NOMO-1 (cell line): Measurements from ENCODE around the gene FBXW12.
A peak's percentile ranks its signal among the peaks of the same experiment; 100 is the strongest.
"Not testable (repeated sequence)": the region's sequence is repeated elsewhere in the genome, so short reads cannot be mapped to it uniquely, and the experiment has no call there.

Experiments used
- DNase-seq, 2 experiments: peaks; one replicate each; lab custom pipeline; 2025; ENCODE audit not compliant: unreplicated experiment in 2 of 2; lab: John Stamatoyannopoulos, UW

Gene FBXW12, protein sequence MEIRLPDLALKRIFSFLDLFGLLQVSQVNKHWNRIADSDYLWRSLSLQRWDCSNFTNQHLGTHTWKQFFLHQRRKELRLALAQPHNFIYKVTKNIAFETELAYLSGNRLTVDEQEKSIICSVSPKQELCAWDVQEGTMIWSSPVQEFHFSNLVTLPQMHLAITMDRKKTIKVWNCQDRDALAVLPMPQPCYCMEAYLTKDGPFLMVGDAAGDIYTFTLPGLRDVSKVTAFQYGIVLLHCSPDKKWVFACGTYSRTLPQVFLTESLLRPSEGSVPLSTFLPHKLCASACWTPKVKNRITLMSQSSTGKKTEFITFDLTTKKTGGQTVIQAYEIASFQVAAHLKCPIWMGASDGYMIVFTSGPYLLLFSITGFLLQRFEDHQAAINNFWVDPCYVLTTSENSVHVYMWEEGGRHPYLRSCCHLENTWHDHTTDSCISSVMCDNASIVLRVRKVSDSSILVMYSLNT

DNA sequence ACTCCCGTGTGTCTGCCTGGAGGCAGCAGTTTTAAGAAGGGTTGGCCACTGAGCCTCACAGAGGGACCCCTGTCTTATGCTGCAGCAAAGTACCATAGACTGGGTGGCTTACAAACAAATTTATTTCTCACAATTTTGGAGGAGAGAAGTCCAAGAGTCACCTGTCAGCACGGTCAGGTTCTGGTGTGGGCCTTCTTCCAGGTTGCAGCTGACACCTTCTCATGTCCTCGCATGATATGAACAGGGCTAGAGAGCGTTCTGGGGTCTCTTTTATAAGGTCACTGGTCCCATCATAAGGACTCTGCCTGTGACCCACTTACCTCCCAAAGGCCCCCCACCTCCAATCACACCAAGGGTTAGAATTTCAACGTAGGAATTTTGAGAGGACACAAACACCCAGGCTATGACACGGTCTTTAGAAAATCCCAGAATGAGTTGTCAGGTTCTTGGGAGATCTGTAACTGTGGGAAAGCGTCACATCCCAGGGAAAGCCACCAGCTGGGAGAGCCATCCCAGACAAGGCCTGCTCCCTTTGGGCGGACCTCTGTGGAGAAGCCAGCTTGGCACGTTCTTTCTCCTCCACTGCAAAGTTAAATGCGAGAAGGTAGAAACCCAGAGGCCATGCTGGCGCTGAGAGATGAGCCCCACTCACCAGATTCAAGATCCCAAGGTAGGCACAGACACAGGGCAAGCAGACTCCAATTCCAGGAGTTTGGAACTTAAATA is at the start of gene FBXW12:
Gene FBXW12 (plus strand): TSS at position 569 of the 726 bp plus-strand sequence. CDS start 549 bp downstream, outside the sequence.
- no peak for DNase-seq

DNA sequence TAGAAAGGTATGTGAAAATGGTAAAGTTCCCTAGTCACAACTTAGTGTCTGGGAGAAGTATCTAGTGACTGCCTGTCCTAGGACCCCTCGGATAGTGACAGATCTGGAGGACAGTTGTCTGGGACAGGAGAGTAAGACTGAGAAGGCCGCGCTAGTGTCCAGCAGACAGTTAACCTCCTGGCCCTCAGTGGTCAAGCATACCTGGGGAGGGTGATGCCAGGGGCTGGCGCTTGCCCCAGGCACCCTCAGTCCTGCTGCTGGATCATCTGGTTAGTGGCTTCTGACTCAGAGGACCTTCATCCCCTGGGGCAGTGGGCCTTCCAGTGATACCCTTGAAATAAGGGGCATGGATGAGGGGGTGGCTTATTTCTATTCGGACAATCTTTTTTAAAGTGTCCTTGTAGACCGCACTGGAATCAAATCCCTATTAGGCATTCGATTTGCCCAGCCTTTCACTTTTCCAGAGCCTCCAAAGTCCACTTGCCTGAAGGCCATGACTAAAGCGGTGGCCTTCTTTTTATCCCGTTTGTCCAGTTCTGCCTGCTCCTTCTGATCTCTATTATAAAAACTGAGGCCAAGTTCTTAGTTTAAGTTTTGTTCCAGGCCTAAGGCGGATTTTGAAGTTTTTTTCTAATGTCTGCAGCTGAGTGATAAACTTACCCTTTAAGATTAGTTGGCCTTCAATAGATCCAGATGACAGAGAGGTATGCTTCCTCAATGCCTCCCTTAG is 40.1 kb upstream of the FBXW12 start:
- not testable (repeated sequence) for DNase-seq

DNA sequence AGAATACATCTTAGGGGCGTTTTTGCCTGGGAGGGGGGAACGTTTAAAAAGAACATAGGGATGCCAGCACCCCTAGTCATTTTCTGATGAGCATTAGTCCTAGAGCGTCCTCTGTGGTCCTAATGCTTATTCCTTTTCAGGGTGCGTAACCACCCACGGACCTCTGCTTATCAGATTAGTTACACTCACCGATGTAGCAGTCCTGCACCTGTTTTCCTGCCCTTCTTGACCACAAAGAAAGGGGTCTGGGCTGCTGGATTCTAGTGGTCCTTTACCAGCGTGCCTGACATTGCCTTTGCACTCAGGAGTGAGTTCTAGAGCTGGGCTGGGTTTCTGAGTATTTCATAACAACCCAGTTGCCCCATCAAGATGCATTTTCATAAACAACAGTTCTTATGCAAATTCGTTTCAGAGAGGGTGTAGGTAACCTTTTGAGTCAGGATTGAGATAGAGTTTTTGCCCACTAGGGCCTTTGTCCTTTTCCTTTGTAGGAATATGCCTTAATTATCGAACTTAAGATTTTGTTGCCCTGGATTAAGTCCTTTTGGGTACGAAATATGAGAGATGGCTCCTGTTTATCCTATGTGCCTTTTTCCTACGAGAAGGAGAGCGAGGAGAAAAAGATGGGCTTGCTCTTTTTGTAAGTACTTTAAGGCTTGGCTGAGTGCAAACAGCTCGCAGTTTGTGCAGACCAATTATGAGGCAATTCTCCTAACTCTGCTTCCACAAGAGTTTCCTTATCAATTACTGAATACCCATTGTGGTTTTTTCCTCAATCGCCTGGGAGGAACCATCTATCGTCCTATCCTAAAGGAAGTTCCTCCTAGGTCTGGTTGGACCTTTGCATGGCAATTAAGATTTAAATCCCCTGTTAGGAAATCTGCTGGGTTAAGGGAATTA is 38.4 kb upstream of the FBXW12 start, which contains the start of gene SPINK8:
Gene SPINK8 (minus strand): TSS at position 316 of the 900 bp plus-strand sequence. CDS start 5,320 bp downstream, outside the sequence.
- peak in 1 of 2 experiments; percentile 28 for DNase-seq

DNA sequence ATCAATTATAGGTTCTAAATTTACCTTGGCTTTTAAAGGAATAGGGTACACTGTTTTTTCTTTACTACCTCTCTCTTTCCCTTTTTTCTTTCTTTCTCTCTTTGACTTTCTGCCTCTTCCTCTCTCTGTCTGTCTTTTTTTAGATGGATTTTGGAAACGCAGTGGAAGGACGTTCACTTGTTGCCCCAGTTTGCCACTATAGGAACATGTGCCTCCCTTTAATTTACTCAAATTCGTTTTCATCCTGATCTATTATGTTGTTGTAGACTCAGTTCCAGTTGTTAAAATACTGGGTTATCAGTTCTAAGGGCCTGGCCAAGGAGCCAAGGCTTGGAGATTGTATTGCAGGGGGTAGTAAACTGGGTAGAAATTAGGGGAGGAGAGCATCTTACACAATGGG is 37.4 kb upstream of the FBXW12 start:
- DNase-seq, result no peak

DNA sequence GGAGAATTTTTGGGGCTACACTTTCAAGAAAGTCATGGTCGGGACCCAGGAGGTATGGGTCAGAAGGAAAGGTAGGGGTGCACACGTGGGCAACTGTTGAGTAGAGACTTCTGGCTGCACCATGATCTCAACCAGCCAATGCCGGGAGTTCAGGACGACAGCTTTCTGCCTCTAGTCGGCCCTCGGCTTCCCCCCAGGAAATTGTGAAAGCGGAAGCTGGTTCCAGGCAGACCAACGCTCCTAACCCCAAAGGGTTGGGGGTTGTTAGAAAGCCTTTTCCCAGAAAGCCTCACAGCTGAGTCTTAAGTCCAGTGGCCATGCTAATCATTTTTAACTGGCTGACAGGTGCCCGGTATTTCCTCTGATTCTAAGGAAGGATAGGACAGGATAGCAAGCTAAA is 36.7 kb upstream of the FBXW12 start:
- DNase-seq, result peak; percentile 43 to 79

DNA sequence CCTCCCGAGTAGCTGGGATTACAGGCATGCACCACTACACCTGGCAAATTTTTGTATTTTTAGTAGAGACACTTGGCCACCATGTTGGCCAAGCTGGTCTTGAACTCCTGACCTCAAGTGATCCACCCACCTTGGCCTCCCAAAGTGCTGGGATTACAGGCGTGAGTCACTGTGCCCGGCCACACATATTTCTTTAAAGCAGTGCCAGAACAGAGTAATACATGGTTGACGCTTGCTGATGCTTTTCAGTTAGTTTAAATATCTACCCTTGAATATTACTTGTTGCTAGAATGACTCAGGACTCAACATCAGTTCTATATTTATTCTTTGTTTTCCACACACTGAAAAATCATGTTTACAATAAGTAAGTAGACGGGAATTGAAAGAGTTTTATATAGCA is 34.5 kb upstream of the FBXW12 start:
- DNase-seq, result not testable (repeated sequence)

DNA sequence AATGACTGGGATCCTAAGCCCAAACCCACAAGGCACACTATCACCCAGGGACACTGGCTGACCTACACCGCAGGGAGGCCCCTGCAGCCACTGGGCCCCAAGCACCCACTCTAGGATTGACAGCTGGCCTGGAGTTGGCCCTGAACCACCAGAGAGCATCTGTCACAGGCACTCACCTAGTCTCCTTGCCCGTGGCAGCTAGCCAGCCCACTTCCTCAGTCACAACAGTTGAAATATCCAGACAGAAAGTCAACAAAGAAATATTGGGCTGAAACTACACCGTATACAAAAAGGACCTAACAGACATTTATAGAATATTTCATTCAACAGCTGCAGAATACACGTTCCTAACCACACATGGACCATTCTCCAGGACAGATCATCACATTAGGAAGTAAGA is 33.4 kb upstream of the FBXW12 start:
- no peak for DNase-seq

DNA sequence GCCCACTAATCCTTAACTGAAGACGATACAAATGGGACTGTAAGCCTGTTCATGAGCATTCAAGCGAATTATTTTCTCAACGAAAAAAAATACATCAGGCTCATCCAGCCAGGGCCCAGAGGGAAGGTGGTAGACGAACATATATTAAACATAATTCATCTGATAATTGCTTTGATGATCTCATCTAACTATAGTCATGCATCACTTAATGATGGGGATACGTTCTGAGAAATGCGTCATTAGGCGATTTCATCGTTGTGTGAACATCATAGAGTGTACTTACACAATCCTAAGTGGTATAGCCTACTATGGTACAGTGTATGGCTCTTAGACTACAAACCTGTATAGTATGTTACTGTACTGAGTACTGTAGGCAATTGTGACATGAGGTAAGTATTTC is 28.6 kb upstream of the FBXW12 start:
- DNase-seq, result no peak

DNA sequence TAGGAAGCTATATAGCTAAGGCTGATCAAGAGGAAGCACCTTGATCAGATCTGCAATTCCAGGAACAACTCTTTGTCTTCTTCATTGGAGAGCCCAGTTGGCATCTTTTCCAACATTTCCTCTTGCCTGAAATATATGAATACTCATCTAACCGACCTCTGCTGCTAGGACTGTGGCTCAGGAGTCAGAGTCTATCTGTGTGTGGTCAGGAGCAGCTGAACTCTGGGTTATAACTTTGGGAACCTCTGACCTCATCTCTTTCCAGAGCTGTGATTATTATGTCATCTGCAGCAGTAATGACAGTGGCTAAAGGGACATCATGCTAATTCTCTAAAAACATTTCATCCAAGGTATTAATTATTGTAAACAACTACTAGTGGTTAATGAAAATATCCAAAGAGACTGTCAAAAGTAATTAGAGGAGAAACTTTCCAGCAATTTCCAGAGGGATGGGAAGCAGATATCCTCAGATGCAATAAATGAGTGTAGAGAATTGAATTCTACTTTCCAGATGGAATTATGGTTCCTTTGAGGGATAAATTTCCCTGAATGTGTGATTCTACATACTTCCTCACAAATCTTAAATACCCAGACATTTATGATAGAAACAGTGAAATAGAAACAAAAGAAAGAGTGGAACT is 27.0 kb upstream of the FBXW12 start:
- DNase-seq, result no peak

DNA sequence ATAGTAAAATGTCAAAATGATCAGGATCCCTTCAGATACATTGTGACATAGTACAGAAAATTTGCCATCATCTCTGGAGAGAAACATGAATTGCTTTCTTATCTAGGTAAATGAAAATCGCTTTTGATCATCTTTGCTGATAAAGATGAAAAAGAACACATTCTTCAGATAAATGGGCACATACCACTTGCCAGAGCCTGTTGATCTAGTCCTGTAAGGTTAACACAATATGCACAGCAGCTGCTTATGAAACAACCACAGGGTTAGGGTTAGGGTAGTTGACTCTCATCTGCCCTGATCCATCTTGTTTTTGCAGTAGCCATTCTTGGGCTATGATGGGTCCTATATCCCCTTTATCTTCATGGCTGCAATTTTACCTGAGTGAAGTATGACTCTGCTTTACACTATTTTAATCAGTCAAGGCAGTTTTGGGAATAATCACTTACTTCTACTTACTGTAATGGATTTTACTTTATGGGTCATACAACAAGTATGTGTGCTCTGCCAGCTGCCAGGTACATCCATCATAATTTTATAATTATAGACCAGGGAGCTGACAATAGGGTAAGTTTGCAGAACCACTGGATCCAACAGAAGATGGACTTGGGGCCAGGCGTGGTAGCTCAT is 26.0 kb upstream of the FBXW12 start:
- no peak for DNase-seq

DNA sequence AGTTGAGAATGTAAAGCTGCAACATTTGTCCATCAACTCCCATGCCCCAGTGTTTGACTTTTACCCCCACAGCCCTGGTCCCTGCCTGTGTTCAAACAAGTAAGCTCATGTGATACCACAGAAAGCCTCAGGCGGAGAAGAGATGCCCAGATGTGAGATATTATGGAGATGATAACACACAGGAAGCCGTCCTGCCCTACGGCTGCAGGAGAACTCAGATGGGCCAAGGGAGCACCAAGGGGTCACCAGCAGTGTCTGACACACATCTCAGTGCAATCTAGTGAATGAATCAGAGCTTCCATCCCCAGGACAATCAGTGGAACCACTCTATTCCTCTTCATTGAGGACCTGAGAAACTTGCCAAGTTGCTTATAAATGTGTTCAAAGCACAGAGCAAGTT is 24.5 kb upstream of the FBXW12 start:
- DNase-seq, result no peak

DNA sequence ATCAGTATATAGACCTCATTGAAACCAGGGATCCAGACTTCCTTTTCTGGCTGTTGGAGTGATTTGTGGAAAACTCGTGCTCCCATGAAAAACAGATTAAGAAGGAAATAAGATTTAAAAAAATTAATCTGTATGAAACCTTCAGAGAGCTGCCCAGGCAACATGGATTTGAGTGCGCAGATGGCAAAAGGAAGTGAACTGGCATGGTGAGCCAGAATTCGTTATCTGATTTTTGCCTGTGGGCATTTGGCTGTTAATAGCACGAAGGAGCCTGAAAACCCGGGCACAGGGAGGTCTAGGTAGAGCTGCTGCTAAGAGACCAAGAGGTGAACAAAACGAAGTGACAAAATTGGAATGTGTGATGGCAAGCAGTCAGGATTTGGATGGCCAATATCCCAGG is 19.5 kb upstream of the FBXW12 start:
- DNase-seq, result no peak

DNA sequence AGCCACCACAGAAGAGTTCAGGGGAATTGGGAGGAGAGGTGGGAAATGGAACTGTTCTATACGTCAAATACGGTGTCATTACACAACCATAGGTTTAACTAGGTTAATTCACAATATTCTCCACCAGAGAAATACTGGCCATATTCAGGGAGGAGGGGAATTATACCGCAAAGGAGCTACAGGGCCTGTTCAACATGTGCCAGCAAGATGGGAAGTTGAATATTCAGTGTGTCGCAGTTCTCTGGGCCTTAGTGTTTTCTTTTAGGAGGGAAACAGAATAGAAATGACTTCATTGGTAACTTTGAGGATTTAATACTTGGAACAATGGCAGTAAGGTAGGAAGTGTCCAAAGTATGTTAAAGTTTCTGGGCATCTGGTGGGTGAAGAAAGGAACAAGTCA is 18.0 kb upstream of the FBXW12 start:
- no peak for DNase-seq

DNA sequence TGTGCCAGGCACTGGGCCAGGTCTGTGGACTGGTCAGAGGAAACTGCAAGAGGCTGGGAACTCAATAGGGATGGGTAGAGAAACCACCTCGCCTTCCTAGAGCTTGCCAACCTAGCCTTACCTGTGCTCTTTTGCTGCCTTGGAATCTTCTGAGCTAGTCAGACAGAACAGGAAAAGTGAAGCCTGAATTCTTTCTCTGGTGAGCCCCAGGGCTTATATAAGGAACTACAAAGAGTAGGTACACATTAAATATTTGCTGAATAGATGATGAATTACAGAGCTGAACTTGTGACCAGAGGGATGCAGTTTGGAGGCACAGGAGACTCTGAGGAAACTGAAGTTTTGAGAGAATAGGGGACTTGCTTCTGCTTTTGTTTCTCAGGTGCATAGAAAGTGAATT is 15.6 kb upstream of the FBXW12 start:
- no peak for DNase-seq

DNA sequence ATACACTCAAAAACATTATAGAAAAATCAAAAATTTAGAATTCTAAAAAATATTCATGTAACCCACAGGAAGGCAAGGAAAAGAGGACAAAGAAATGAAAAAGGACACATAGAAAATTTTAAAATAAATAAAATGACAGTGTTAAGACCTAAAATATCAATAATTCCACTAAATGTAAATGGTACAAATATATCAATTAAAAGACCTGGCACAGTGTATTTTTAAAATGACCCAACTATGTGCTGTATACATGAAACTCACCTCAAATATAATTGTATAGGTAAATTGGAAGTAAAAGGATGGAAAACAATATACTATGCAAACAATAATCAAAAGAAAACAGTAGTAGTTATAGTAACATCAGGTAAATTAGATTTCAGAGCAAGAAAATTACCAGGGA is 10.1 kb upstream of the FBXW12 start:
- DNase-seq, result no peak

DNA sequence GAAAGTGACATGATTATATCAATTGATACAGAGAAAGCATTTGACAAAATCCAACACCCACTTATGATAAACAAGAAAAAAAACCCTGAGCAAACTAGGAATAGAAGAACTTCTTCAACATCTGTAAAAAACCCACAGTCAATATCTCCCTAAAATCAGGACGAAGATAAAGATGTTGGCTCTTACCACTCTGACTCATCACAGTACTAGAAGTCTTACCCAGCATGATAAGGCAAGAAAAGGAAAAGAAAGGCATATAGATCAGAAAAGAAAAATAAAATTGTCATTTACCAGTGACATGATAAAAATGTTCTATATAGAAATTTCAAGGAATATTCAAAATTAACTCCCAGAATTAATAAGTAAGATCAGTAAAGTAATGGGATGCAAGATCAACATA is 7.2 kb upstream of the FBXW12 start:
- DNase-seq, result no peak

DNA sequence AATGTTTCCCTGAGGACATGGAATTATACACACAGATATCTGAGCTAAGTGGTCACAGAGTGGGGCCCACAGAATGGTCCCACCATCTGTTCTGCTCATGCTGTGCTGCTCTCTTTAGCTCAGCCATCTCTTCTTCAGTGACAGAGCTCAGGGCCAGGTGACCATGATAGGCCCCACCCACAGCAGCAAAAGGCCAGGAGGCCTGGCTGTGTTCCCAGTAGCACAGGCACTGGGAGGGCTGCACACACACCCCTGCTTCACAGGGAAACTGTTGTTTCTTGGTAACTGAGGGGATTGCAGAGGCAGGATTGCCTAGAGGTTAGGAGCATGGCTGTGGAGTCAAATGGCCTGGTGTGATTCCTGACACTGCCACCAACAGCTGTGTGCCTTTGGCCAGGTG is 4.8 kb upstream of the FBXW12 start:
- DNase-seq, result no peak

DNA sequence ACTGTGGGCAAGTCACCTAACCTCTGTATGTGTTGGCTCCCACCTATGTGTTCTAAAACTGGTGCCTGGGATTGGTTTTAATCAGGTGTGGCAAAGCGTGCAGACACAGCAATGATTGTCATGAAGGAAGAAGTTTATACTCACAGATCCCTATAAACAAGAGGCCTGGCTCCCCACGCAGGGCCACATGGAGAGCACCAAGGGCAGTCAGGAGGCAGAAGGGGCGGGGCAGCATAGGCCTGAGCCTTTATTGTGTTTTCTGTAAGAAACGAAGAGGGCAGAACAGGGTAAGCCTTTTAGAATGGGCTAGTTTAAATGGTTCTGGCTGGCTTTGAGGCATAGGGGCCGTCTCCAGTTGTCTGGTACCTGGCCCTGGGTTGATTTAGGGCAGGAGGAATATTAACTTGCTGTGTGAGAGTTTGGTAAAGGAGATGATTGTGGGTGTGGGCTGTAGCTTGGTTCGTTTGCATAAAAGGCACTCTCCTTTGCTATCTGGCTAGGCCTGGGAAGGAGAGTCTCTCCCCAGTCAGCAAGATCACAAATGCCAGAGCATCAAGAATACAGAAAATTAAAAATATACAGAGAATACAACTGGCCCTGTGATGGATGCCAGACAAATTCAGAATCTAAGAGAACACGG is 2.2 kb upstream of the FBXW12 start:
- no peak for DNase-seq

DNA sequence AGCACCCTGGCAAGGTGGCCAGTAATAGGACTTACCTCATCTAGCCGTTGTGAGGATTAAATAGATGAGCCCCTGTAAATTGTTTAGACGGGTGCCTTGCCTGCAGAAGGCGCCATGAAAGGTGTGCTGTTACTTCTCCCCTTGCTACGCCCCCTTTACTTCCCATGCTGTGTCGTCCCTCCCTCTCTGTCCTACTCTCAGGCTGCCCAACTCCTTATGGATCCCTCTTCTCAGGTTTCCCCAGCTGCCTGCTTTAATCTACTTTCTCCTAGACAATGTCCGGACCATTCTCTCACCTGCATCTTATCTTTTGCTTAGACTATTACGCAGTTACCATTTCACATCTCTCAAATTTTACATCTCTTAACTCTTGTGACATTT is 1.7 kb upstream of the FBXW12 start:
- no peak for DNase-seq
